Measurements from ENCODE around the gene UCP2. TPM values are rescaled to one million over a fixed set of nuclear protein-coding genes. Genes with fewer than 3 reads are reported as not detected.
A peak's percentile ranks its signal among the peaks of the same experiment; 100 is the strongest.

Gene UCP2
- total and polyA plus RNA-seq, 9 of the 15 experiments (the other 6 are each of a cell fraction or from before 2014, with no cell fraction given), result 19.2 to 216 (median 87.9) TPM

DNA sequence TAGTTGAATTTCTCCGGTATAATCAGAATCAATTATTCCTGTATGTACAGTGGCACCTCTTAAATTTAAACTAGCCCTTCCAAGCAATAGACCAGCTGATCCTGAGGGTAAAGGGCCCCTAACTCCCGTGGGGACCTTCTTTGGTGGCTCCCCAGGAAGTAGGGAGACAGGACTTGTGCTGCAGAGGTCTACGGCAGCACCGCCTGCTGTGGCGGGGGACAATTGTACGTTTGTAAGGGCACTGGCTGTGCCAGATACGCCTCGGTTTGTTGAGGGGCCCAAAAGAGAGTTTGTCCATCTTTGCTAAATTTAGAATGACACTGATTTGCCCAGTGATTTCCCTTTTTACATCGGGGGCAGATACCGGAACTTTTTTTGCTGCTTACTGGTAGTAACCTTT is 37.7 kb downstream of the UCP2 start (continued):
- TF ChIP-seq SAFB (IDR thresholded peaks at IDR 0.05; ENCODE audit: borderline replicate concordance, low read depth, low read length), result no peak
- no peak for TF ChIP-seq KDM1A (IDR thresholded peaks at IDR 0.05)
- TF ChIP-seq SREBF1 (IDR thresholded peaks at IDR 0.05; ENCODE audit: borderline replicate concordance, low read depth, low read length), result no peak
- TF ChIP-seq, protein P1, sequence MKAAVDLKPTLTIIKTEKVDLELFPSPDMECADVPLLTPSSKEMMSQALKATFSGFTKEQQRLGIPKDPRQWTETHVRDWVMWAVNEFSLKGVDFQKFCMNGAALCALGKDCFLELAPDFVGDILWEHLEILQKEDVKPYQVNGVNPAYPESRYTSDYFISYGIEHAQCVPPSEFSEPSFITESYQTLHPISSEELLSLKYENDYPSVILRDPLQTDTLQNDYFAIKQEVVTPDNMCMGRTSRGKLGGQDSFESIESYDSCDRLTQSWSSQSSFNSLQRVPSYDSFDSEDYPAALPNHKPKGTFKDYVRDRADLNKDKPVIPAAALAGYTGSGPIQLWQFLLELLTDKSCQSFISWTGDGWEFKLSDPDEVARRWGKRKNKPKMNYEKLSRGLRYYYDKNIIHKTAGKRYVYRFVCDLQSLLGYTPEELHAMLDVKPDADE (conservative IDR thresholded peaks at IDR 0.05; ENCODE audit: control insufficient read depth, low read depth, low read length), result no peak
- TF ChIP-seq NFE2 (IDR thresholded peaks at IDR 0.05; ENCODE audit: low read depth), result no peak
- TF ChIP-seq PRPF4 (IDR thresholded peaks at IDR 0.05; ENCODE audit: insufficient read depth, low read depth, low read length, poor library complexity, severe bottlenecking), result no peak
- no peak for TF ChIP-seq ZC3H4 (CRISPR knock-in tag; IDR thresholded peaks at IDR 0.05; ENCODE audit: borderline replicate concordance)

DNA sequence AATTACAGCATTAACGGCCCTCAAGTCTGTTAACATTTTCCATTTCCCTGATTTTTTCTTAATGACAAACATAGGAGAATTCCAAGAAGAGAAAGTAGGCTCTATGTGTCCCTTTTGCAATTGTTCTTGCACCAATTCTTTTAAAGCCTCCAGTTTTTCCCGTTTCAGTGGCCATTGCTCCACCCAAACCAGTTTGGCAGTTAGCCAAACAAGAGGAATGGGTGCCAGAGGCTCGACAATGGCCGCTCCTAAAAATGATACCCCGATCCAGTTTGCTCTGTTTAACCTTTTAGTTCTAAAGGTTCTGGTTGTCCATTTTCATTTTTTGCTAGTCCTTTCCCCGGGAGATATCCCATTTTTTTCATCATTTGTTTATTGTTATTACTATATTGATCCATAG is 38.6 kb downstream of the UCP2 start:
- Histone ChIP-seq H3K4me3 (no peak overlapping the region), H2AFZ (ENCODE audit: low read depth, low read length) (no peak overlapping the region), H3K4me2 (ENCODE audit: insufficient read depth, low read length) (no peak overlapping the region), H3K4me1 (replicated peaks in 1 of 2; ENCODE audit: control insufficient read depth in 2 of 2, insufficient read depth in 2 of 2, low read length in 2 of 2) (no peaks in the 10 kb centered on the region; a peak in 1 of 5 replicates), H3K79me2 (ENCODE audit: control insufficient read depth, insufficient read depth, low read length) (no peaks in the 10 kb centered on the region), H3K27me3 (ENCODE audit: control insufficient read depth in 2 of 2, insufficient read depth in 2 of 2, low read length in 2 of 2) (no peaks in the 10 kb centered on the region; a peak in 1 of 5 replicates), H3K9ac (ENCODE audit: insufficient read depth in 1 of 2, low read depth in 2 of 2, low read length in 2 of 2) (no peak overlapping the region), H4K20me1 (replicated peaks; ENCODE audit: control insufficient read depth, insufficient read depth, low read length) (no peaks in the 10 kb centered on the region), H3K9me1 (ENCODE audit: control insufficient read depth, insufficient read depth, low read length) (no peaks in the 10 kb centered on the region), H3K36me3 (ENCODE audit: control insufficient read depth, insufficient read depth, low read length) (no peaks in the 10 kb centered on the region), H3K9me3 (replicated peaks; ENCODE audit: control insufficient read depth, insufficient read depth, low read depth, low read length) (peaks cover 3% of the 10 kb centered on the region; the same call in 1 of the 2 replicates), H3K27ac (ENCODE audit: extremely low read depth, low read depth, low read length) (no peak overlapping the region)
- ATAC-seq (no peak), DNase-seq (ENCODE audit: extremely low read depth in 1 of 4, low spot score in 3 of 4) (no peak), FAIRE-seq (no peak)
- 17% methylated on average over 6 of the region's 6 CpGs for WGBS (ENCODE audit: insufficient coverage, low coverage, missing lambda C conversion rate)
- ChIA-PET CTCF (ENCODE audit: low intra/inter-chr PET ratio) (no interaction called here), POLR2A (no interaction called here)
- no TSS peak for BruUV-seq (replicated peaks)
- in situ Hi-C loops (cut with MboI), result no loop called here
- TF ChIP-seq ELK3 (CRISPR knock-in tag; IDR thresholded peaks at IDR 0.05) (no peak), FOXO4 (CRISPR knock-in tag; IDR thresholded peaks at IDR 0.05) (no peak), NFIC (IDR thresholded peaks at IDR 0.05) (peak; percentile 80), HNRNPK (IDR thresholded peaks at IDR 0.05; ENCODE audit: low read depth, low read length, poor library complexity, severe bottlenecking) (no peak), NEUROD1 (IDR thresholded peaks at IDR 0.05; ENCODE audit: borderline replicate concordance, low read depth, low read length, partially characterized antibody) (no peak)
- intact Hi-C loops (cut with micrococcal nuclease), result no loop called here

Data from K562 (cell line).